Right lobe of liver (tissue), 4 donors: Measurements from ENCODE around the gene ACER1.

Source experiments
- POLR2A ChIP-seq: fragments of 450-650 bp; IDR thresholded peaks from one replicate; pipeline ENCODE4 v1.6.1; 2017; ENCODE audit warnings: antibody characterized with exemption, mild to moderate bottlenecking
- TF ChIP-seq, protein P1 (sequence below), 4 donors: fragments of 200-600 bp in 3 of 4; fragments of 450-650 bp in 1 of 4; IDR thresholded peaks; one replicate each; pipeline versions ENCODE4 v1.5.1 to v1.8.0; 2016 to 2022; ENCODE audit warnings: antibody characterized with exemption in 4 of 4, mild to moderate bottlenecking in 2 of 4
- donor health status: DM: no; HTN: no; CAD: no.
- donor health status: DM: no; HTN: no; CAD: no.
- donor health status: DM: no; HTN: yes; CAD: no.

GRCh38 chr19:6292006-6292405, 41.4 kb downstream of the ACER1 start:
- TF ChIP-seq, protein P1, sequence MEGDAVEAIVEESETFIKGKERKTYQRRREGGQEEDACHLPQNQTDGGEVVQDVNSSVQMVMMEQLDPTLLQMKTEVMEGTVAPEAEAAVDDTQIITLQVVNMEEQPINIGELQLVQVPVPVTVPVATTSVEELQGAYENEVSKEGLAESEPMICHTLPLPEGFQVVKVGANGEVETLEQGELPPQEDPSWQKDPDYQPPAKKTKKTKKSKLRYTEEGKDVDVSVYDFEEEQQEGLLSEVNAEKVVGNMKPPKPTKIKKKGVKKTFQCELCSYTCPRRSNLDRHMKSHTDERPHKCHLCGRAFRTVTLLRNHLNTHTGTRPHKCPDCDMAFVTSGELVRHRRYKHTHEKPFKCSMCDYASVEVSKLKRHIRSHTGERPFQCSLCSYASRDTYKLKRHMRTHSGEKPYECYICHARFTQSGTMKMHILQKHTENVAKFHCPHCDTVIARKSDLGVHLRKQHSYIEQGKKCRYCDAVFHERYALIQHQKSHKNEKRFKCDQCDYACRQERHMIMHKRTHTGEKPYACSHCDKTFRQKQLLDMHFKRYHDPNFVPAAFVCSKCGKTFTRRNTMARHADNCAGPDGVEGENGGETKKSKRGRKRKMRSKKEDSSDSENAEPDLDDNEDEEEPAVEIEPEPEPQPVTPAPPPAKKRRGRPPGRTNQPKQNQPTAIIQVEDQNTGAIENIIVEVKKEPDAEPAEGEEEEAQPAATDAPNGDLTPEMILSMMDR (IDR thresholded peaks at IDR 0.05): no peak
- TF ChIP-seq POLR2A: no peak
